Spleen (tissue), 7 donors: Measurements from ENCODE around the gene MISP.

Experiments
- POLR2A ChIP-seq, 3 donors: fragments of 450-650 bp; IDR thresholded peaks; one replicate each; pipeline ENCODE4 v1.5.1; 2017; ENCODE audit warnings: antibody characterized with exemption in 3 of 3, mild to moderate bottlenecking in 1 of 3
- POLR2AphosphoS5 ChIP-seq, 3 donors: sonication (generic); formaldehyde crosslinking; IDR thresholded peaks; one replicate each; pipeline ENCODE4 v1.5.1; 2017; ENCODE audit warnings: antibody characterized with exemption in 3 of 3
- TF ChIP-seq, protein P1 (sequence below), 11 experiments: fragments of 200-600 bp in 7 of 11; fragments of 450-650 bp in 4 of 11; sonication (generic) in 4 of 11; IDR thresholded peaks in 8 of 11; conservative IDR thresholded peaks in 3 of 11; 1 replicate in 7 of 11; 2 replicates in 4 of 11; pipeline versions ENCODE4 v1.4.0 to v1.8.0; 2016 to 2021; ENCODE audit warnings: antibody characterized with exemption in 11 of 11, inconsistent platforms in 4 of 11, mild to moderate bottlenecking in 1 of 11
- donor health status: DM: no; HTN: no; CAD: no; lungs with moderate emphysema.
- donor health status: DM: no; HTN: no; CAD: no.
- donor health status: DM: no; HTN: no; CAD: no.

GRCh38 chr19:810883-811489 is 60.1 kb downstream of the MISP start:
- TF ChIP-seq, protein P1, sequence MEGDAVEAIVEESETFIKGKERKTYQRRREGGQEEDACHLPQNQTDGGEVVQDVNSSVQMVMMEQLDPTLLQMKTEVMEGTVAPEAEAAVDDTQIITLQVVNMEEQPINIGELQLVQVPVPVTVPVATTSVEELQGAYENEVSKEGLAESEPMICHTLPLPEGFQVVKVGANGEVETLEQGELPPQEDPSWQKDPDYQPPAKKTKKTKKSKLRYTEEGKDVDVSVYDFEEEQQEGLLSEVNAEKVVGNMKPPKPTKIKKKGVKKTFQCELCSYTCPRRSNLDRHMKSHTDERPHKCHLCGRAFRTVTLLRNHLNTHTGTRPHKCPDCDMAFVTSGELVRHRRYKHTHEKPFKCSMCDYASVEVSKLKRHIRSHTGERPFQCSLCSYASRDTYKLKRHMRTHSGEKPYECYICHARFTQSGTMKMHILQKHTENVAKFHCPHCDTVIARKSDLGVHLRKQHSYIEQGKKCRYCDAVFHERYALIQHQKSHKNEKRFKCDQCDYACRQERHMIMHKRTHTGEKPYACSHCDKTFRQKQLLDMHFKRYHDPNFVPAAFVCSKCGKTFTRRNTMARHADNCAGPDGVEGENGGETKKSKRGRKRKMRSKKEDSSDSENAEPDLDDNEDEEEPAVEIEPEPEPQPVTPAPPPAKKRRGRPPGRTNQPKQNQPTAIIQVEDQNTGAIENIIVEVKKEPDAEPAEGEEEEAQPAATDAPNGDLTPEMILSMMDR (IDR thresholded peaks at IDR 0.05 in 8 of 11, conservative IDR thresholded peaks at IDR 0.05 in 3 of 11), result no peak
- TF ChIP-seq POLR2A (IDR thresholded peaks at IDR 0.05) (no peak), POLR2AphosphoS5 (IDR thresholded peaks at IDR 0.05) (peak in 1 of 3 donors; percentile 61)
